GM23248 (cell line): Measurements from ENCODE around the gene ARMC3. TPM values are rescaled to one million over a fixed set of nuclear protein-coding genes. Genes with fewer than 3 reads are reported as not detected.

Source experiments
- DNase-seq: peaks from one replicate; pipeline ENCODE4 v3.0.0-alpha.2; 2015
- H2AFZ ChIP-seq: fragments of 200-600 bp; sonication (generic); 2 replicates; pipeline ENCODE4 v1.6.1; 2016; ENCODE audit warnings: antibody characterized with exemption
- H3F3A ChIP-seq: fragments of 200-600 bp; sonication (generic); 2 replicates; pipeline ENCODE4 v1.6.1; 2016; ENCODE audit warnings: mild to moderate bottlenecking, antibody characterized with exemption, mixed run types; ENCODE audit not compliant: insufficient read depth
- H3K27ac ChIP-seq: fragments of 200-600 bp; sonication (generic); 2 replicates; pipeline ENCODE4 v1.5.1; 2016; ENCODE audit warnings: mild to moderate bottlenecking
- H3K27me3 ChIP-seq: fragments of 200-600 bp; sonication (generic); replicated peaks from 2 replicates; pipeline ENCODE4 v1.6.1; 2016; ENCODE audit warnings: mild to moderate bottlenecking; ENCODE audit not compliant: insufficient read depth
- H3K36me3 ChIP-seq: fragments of 200-600 bp; sonication (generic); 2 replicates; pipeline ENCODE4 v1.6.1; 2016; ENCODE audit warnings: low read depth, mild to moderate bottlenecking
- H3K4me1 ChIP-seq: fragments of 200-600 bp; sonication (generic); 2 replicates; pipeline ENCODE4 v1.6.1; 2016; ENCODE audit warnings: mild to moderate bottlenecking; ENCODE audit not compliant: insufficient read depth
- H3K4me2 ChIP-seq: fragments of 200-600 bp; sonication (generic); one replicate; pipeline ENCODE4 v1.6.1; 2016; ENCODE audit warnings: mild to moderate bottlenecking; ENCODE audit not compliant: unreplicated experiment
- H3K4me3 ChIP-seq: fragments of 200-600 bp; sonication (generic); 2 replicates; pipeline ENCODE4 v1.5.1; 2016; ENCODE audit warnings: mild to moderate bottlenecking
- H3K79me2 ChIP-seq: fragments of 200-600 bp; sonication (generic); 2 replicates; pipeline ENCODE4 v1.6.1; 2016; ENCODE audit warnings: mild to moderate bottlenecking; ENCODE audit not compliant: insufficient read depth
- H3K9ac ChIP-seq: fragments of 200-600 bp; sonication (generic); 2 replicates; pipeline ENCODE4 v1.6.1; 2016; ENCODE audit warnings: mild to moderate bottlenecking
- H3K9me2 ChIP-seq: fragments of 200-600 bp; sonication (generic); 2 replicates; pipeline ENCODE4 v1.6.1; 2016; ENCODE audit warnings: mixed run types, mild to moderate bottlenecking, moderate library complexity; ENCODE audit not compliant: insufficient read depth
- H3K9me3 ChIP-seq: fragments of 200-600 bp; sonication (generic); one replicate; pipeline ENCODE4 v1.6.1; 2017; ENCODE audit warnings: low read depth
- H4K20me1 ChIP-seq: fragments of 200-600 bp; sonication (generic); 2 replicates; pipeline ENCODE4 v1.6.0; 2016; ENCODE audit not compliant: insufficient read depth
- EZH2 ChIP-seq: fragments of 200-600 bp; sonication (generic); IDR thresholded peaks from 2 replicates; pipeline ENCODE4 v1.6.1; 2018; ENCODE audit warnings: antibody characterized with exemption, mild to moderate bottlenecking; ENCODE audit not compliant: insufficient read depth, poor library complexity, severe bottlenecking
- EZH2phosphoT487 ChIP-seq: fragments of 200-600 bp; sonication (generic); IDR thresholded peaks from 2 replicates; pipeline ENCODE4 v1.6.1; 2018; ENCODE audit warnings: antibody characterized with exemption, moderate library complexity, mild to moderate bottlenecking, low read depth; ENCODE audit not compliant: insufficient read depth
- WGBS, 2 experiments: methylation state at CpG; one replicate each; pipeline ENCODE4 v1.1.6; 2015 to 2017; ENCODE audit warnings: low lambda C conversion rate in 2 of 2, low coverage in 1 of 2; ENCODE audit errors: missing lambda C conversion rate in 2 of 2; 5-methylcytosine and 5-hydroxymethylcytosine counted together
- in situ Hi-C: fragments of 300-500 bp; cut with MboI; formaldehyde crosslinking; loops from 2 replicates; pipeline ENCODE4 v1.15.0; 2020
- polyA plus RNA-seq: library from polyadenylated mRNA; unstranded; fragments of >200 nt; fragmentation: Nextera tagmentation; extraction: Ambion mirVana; gene quantifications from 2 replicates; pipeline ENCODE4 v1.2.1, GENCODE V29; 2016
- total RNA-seq: library from RNA; depleted of rRNA; stranded (reverse); fragments of >200 nt; shearing (Covaris generic); gene quantifications from 2 replicates; pipeline ENCODE4 v1.2.3, GENCODE V29; 2014

ARMC3 gene
- total and polyA plus RNA-seq, 2 experiments from 2014 or later: not detected

- Histone ChIP-seq H4K20me1 (no peaks in the 10 kb centered on the region), H3K4me2 (no peak overlapping the region), H3K79me2 (no peaks in the 10 kb centered on the region), H3K27ac (no peak overlapping the region), H3K4me1 (no peaks in the 10 kb centered on the region), H3K9ac (no peak overlapping the region), H3K36me3 (no peaks in the 10 kb centered on the region), H3F3A (no peaks in the 10 kb centered on the region), H2AFZ (no peak overlapping the region), H3K9me2 (no peaks in the 10 kb centered on the region; the same call in 1 of the 2 replicates), H3K9me3 (no peaks in the 10 kb centered on the region), H3K27me3 (0 out of 2 replicates have a peak, but pooled peaks cover 3% of the 10 kb centered on the region), H3K4me3 (no peak overlapping the region)
- TF ChIP-seq EZH2phosphoT487 (no peak), EZH2 (no peak)
- DNase-seq: no peak
- WGBS, 2 experiments: 61 to 68% methylated on average over 5 of the region's 5 CpGs
- in situ Hi-C loops: no loop called here
These were observed 41.9 kb downstream of the ARMC3 start for GRCh38 chr10:22969704-22970103.

DNA sequence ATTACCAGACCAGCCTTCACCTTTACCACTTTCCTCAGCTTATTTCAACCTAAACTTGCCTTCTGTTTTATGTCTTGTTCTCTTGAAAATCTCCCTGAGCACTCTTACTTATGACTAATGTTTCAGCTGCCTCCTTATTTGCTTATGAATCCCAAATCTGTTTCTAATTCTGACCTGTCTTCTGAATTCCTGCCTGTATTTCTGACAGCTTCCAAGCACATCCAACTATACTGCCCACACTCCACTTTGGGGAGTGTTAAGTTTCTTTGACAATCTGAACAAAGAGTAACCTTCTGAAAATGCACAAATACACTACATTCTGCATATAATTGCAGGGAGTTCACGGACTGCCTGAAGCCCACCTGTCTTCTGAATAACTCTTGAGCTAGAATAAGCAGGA, 48.7 kb downstream of the ARMC3 start:
- DNase-seq: peak; percentile 48
- no peaks in the 10 kb centered on the region for H3K36me3 ChIP-seq
- in situ Hi-C loops: loop anchor here (25.0 kb wide), 1 partner anchor 739 kb away; no protein-coding TSS in a partner anchor

GRCh38 chr10:22977751-22978150, 49.9 kb downstream of the ARMC3 start:
- H3K27ac ChIP-seq: no peak overlapping the region
- no peak overlapping the region for H2AFZ ChIP-seq
- 0 out of 2 replicates have a peak, but pooled peaks cover 6% of the 10 kb centered on the region for H3K4me1 ChIP-seq
- no peak overlapping the region for H3K4me2 ChIP-seq
- H3K27me3 ChIP-seq: no peaks in the 10 kb centered on the region
- no peaks in the 10 kb centered on the region for H3K9me2 ChIP-seq
- H3F3A ChIP-seq: no peaks in the 10 kb centered on the region
- H4K20me1 ChIP-seq: no peaks in the 10 kb centered on the region
- H3K79me2 ChIP-seq: no peaks in the 10 kb centered on the region
- H3K9me3 ChIP-seq: no peaks in the 10 kb centered on the region
- no peaks in the 10 kb centered on the region for H3K36me3 ChIP-seq
- in situ Hi-C loops: loop anchor here (25.0 kb wide), 1 partner anchor 740 kb away; no protein-coding TSS in a partner anchor
- DNase-seq: no peak
- TF ChIP-seq EZH2phosphoT487 (no peak), EZH2 (no peak)
- no peak overlapping the region for H3K4me3 ChIP-seq
- H3K9ac ChIP-seq: no peak overlapping the region
- 84 to 88% methylated on average over 1 of the region's 1 CpG for WGBS, 2 experiments

More for the DNA sequence above, 48.7 kb downstream of the ARMC3 start:
- Histone ChIP-seq H3K9me3 (no peaks in the 10 kb centered on the region), H3K79me2 (no peaks in the 10 kb centered on the region), H3K9ac (no peak overlapping the region), H4K20me1 (no peaks in the 10 kb centered on the region), H3K27ac (no peak overlapping the region), H2AFZ (no peak overlapping the region), H3F3A (no peaks in the 10 kb centered on the region), H3K4me3 (no peak overlapping the region), H3K27me3 (no peaks in the 10 kb centered on the region), H3K9me2 (no peaks in the 10 kb centered on the region), H3K4me2 (no peak overlapping the region), H3K4me1 (0 out of 2 replicates have a peak, but pooled peaks cover 6% of the 10 kb centered on the region)
- 83 to 92% methylated on average over 1 of the region's 1 CpG for WGBS, 2 experiments
- TF ChIP-seq EZH2phosphoT487: no peak
- TF ChIP-seq EZH2: no peak

GRCh38 chr10:22978287-22978686, 50.4 kb downstream of the ARMC3 start:
- 90 to 92% methylated on average over 2 of the region's 2 CpGs for WGBS, 2 experiments
- Histone ChIP-seq H2AFZ (no peak overlapping the region), H3K27me3 (no peaks in the 10 kb centered on the region), H3K9me2 (no peaks in the 10 kb centered on the region), H3K9me3 (no peaks in the 10 kb centered on the region), H3K27ac (no peak overlapping the region), H3K36me3 (no peaks in the 10 kb centered on the region), H3K79me2 (no peaks in the 10 kb centered on the region), H4K20me1 (no peaks in the 10 kb centered on the region), H3K9ac (no peak overlapping the region), H3F3A (no peaks in the 10 kb centered on the region), H3K4me1 (0 out of 2 replicates have a peak, but pooled peaks cover 6% of the 10 kb centered on the region), H3K4me2 (no peak overlapping the region), H3K4me3 (no peak overlapping the region)
- no peak for DNase-seq
- in situ Hi-C loops: loop anchor here (25.0 kb wide), 1 partner anchor 741 kb away; no protein-coding TSS in a partner anchor
- no peak for TF ChIP-seq EZH2
- TF ChIP-seq EZH2phosphoT487: no peak
